WTC11 (cell line): ENCODE data around the gene RNF208.

Source experiments
- GRHL2 ChIP-seq: fragments of 250-450 bp; sonication (Bioruptor Pico); IDR thresholded peaks from 2 replicates; pipeline ENCODE4 v1.8.0; 2022; ENCODE audit warnings: mild to moderate bottlenecking, moderate library complexity; ENCODE audit not compliant: insufficient replicate concordance, severe bottlenecking
- NFYB ChIP-seq: sonication (generic); formaldehyde crosslinking; conservative IDR thresholded peaks from 2 replicates; pipeline ENCODE4 v1.8.0; 2022; ENCODE audit warnings: low read depth, missing genetic modification reagents
- NR2C2 ChIP-seq: sonication (generic); formaldehyde crosslinking; IDR thresholded peaks from 2 replicates; pipeline ENCODE4 v1.8.0; 2022; ENCODE audit warnings: mild to moderate bottlenecking, missing genetic modification reagents
- TP53 ChIP-seq: sonication (generic); formaldehyde crosslinking; IDR thresholded peaks from 2 replicates; pipeline ENCODE4 v1.8.1; 2023; ENCODE audit warnings: mild to moderate bottlenecking, missing genetic modification reagents
- ZNF219 ChIP-seq: sonication (generic); formaldehyde crosslinking; IDR thresholded peaks from 2 replicates; pipeline ENCODE4 v1.8.0; 2023; ENCODE audit warnings: missing genetic modification reagents, mild to moderate bottlenecking, borderline replicate concordance
- ZNF396 ChIP-seq: fragments of 250-450 bp; sonication (Bioruptor Pico); IDR thresholded peaks from 2 replicates; pipeline ENCODE4 v1.8.0; 2021; ENCODE audit warnings: mild to moderate bottlenecking, moderate library complexity, borderline replicate concordance
- TF ChIP-seq, protein P1 (sequence below): fragments of 200-600 bp; IDR thresholded peaks from 2 replicates; pipeline ENCODE4 v1.8.0; 2022; ENCODE audit warnings: antibody characterized with exemption
- TF ChIP-seq, protein P2 (sequence below): sonication (generic); formaldehyde crosslinking; IDR thresholded peaks from 2 replicates; pipeline ENCODE4 v1.8.1; 2022; ENCODE audit warnings: low read depth, missing genetic modification reagents, borderline replicate concordance
- TF ChIP-seq, protein P3 (sequence below): sonication (generic); formaldehyde crosslinking; IDR thresholded peaks from 2 replicates; pipeline ENCODE4 v1.8.1; 2023; ENCODE audit warnings: mild to moderate bottlenecking, missing genetic modification reagents
- TF ChIP-seq, protein P4 (sequence below): fragments of 250-450 bp; sonication (Bioruptor Pico); IDR thresholded peaks from 2 replicates; pipeline ENCODE4 v1.9.0; 2021; ENCODE audit warnings: mild to moderate bottlenecking
- TF ChIP-seq, protein P5 (sequence below): sonication (generic); formaldehyde crosslinking; IDR thresholded peaks from 2 replicates; pipeline ENCODE4 v1.8.1; 2023; ENCODE audit warnings: mild to moderate bottlenecking, missing genetic modification reagents, moderate library complexity

DNA sequence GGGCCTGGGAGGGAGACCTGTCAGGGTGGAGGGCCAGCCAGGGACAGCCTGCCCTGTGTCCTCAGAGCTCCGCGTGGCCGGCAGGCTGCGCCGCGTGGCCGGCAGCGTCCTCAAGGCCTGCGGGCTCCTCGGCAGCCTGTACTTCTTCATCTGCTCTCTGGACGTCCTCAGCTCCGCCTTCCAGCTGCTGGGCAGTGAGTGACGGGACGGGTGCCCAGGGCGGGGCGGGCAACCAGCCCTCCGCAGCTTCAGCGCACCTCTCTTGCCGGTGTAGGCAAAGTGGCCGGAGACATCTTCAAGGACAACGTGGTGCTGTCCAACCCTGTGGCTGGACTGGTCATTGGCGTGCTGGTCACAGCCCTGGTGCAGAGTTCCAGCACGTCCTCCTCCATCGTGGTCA is 10.5 kb upstream of the RNF208 start:
- TF ChIP-seq NFYB (CRISPR knock-in tag), result no peak
- TF ChIP-seq, protein P1, sequence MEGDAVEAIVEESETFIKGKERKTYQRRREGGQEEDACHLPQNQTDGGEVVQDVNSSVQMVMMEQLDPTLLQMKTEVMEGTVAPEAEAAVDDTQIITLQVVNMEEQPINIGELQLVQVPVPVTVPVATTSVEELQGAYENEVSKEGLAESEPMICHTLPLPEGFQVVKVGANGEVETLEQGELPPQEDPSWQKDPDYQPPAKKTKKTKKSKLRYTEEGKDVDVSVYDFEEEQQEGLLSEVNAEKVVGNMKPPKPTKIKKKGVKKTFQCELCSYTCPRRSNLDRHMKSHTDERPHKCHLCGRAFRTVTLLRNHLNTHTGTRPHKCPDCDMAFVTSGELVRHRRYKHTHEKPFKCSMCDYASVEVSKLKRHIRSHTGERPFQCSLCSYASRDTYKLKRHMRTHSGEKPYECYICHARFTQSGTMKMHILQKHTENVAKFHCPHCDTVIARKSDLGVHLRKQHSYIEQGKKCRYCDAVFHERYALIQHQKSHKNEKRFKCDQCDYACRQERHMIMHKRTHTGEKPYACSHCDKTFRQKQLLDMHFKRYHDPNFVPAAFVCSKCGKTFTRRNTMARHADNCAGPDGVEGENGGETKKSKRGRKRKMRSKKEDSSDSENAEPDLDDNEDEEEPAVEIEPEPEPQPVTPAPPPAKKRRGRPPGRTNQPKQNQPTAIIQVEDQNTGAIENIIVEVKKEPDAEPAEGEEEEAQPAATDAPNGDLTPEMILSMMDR, result no peak
- no peak for TF ChIP-seq ZNF219 (CRISPR knock-in tag)
- TF ChIP-seq, protein P2, sequence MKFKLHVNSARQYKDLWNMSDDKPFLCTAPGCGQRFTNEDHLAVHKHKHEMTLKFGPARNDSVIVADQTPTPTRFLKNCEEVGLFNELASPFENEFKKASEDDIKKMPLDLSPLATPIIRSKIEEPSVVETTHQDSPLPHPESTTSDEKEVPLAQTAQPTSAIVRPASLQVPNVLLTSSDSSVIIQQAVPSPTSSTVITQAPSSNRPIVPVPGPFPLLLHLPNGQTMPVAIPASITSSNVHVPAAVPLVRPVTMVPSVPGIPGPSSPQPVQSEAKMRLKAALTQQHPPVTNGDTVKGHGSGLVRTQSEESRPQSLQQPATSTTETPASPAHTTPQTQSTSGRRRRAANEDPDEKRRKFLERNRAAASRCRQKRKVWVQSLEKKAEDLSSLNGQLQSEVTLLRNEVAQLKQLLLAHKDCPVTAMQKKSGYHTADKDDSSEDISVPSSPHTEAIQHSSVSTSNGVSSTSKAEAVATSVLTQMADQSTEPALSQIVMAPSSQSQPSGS (CRISPR knock-in tag), result no peak
- TF ChIP-seq NR2C2 (CRISPR knock-in tag), result no peak
- no peak for TF ChIP-seq ZNF396 (CRISPR knock-in tag)
- TF ChIP-seq, protein P3, sequence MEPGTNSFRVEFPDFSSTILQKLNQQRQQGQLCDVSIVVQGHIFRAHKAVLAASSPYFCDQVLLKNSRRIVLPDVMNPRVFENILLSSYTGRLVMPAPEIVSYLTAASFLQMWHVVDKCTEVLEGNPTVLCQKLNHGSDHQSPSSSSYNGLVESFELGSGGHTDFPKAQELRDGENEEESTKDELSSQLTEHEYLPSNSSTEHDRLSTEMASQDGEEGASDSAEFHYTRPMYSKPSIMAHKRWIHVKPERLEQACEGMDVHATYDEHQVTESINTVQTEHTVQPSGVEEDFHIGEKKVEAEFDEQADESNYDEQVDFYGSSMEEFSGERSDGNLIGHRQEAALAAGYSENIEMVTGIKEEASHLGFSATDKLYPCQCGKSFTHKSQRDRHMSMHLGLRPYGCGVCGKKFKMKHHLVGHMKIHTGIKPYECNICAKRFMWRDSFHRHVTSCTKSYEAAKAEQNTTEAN, result no peak
- no peak for TF ChIP-seq GRHL2
- TF ChIP-seq, protein P4, sequence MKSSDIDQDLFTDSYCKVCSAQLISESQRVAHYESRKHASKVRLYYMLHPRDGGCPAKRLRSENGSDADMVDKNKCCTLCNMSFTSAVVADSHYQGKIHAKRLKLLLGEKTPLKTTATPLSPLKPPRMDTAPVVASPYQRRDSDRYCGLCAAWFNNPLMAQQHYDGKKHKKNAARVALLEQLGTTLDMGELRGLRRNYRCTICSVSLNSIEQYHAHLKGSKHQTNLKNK (CRISPR knock-in tag), result no peak
- TF ChIP-seq, protein P5, sequence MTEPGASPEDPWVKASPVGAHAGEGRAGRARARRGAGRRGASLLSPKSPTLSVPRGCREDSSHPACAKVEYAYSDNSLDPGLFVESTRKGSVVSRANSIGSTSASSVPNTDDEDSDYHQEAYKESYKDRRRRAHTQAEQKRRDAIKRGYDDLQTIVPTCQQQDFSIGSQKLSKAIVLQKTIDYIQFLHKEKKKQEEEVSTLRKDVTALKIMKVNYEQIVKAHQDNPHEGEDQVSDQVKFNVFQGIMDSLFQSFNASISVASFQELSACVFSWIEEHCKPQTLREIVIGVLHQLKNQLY (CRISPR knock-in tag), result no peak
- TF ChIP-seq TP53 (CRISPR knock-in tag), result no peak
